Trophoblast cell (in vitro differentiated cells and primary cell): ENCODE measurements around the gene KMT5B.

ENCODE experiments used
- DNase-seq, 2 donors: peaks; one replicate each; pipeline ENCODE4 v3.0.0-alpha.2; 2016
- H2AFZ ChIP-seq: 2 replicates; pipeline ENCODE4 v1.6.1; 2013; ENCODE audit warnings: low read length, moderate library complexity, mild to moderate bottlenecking; ENCODE audit not compliant: insufficient read depth, poor library complexity
- H2AK5ac ChIP-seq: 2 replicates; pipeline ENCODE4 v1.6.1; 2013; ENCODE audit warnings: mild to moderate bottlenecking, low read length
- H2BK120ac ChIP-seq: 2 replicates; pipeline ENCODE4 v1.6.1; 2013; ENCODE audit warnings: low read length, mild to moderate bottlenecking, moderate library complexity; ENCODE audit not compliant: insufficient read depth, poor library complexity
- H2BK12ac ChIP-seq: 2 replicates; pipeline ENCODE4 v1.6.1; 2013; ENCODE audit warnings: mild to moderate bottlenecking, low read length, moderate library complexity
- H2BK5ac ChIP-seq: 2 replicates; pipeline ENCODE4 v1.6.1; 2013; ENCODE audit warnings: low read length, low read depth, moderate library complexity, mild to moderate bottlenecking; ENCODE audit not compliant: poor library complexity
- H3K14ac ChIP-seq: 2 replicates; pipeline ENCODE4 v1.6.1; 2013; ENCODE audit warnings: mild to moderate bottlenecking, low read length
- H3K18ac ChIP-seq: 2 replicates; pipeline ENCODE4 v1.6.1; 2013; ENCODE audit warnings: mild to moderate bottlenecking, low read length
- H3K23ac ChIP-seq: 2 replicates; pipeline ENCODE4 v1.6.1; 2013; ENCODE audit warnings: low read length
- H3K27ac ChIP-seq: 2 replicates; pipeline ENCODE4 v1.5.1; 2013; ENCODE audit warnings: low read depth, mild to moderate bottlenecking, inconsistent platforms, low read length, moderate library complexity
- H3K27me3 ChIP-seq: 2 replicates; pipeline ENCODE4 v1.6.1; 2013; ENCODE audit warnings: inconsistent platforms, mild to moderate bottlenecking, low read length, moderate library complexity; ENCODE audit not compliant: insufficient read depth
- H3K36me3 ChIP-seq, 2 experiments: 1 replicate in 1 of 2; 2 replicates in 1 of 2; pipeline ENCODE4 v1.6.1; 2013; ENCODE audit warnings: low read length in 2 of 2, mild to moderate bottlenecking in 2 of 2, moderate library complexity in 1 of 2; ENCODE audit not compliant: insufficient read depth in 2 of 2, control insufficient read depth in 1 of 2
- H3K4ac ChIP-seq: 2 replicates; pipeline ENCODE4 v1.6.1; 2013; ENCODE audit warnings: low read depth, mild to moderate bottlenecking, low read length, moderate library complexity
- H3K4me1 ChIP-seq, 2 experiments: 1 replicate in 1 of 2; 2 replicates in 1 of 2; pipeline ENCODE4 v1.6.1; 2013; ENCODE audit warnings: low read length in 2 of 2, mild to moderate bottlenecking in 2 of 2, moderate library complexity in 1 of 2; ENCODE audit not compliant: insufficient read depth in 2 of 2, control insufficient read depth in 1 of 2
- H3K4me2 ChIP-seq: 2 replicates; pipeline ENCODE4 v1.6.1; 2013; ENCODE audit warnings: inconsistent platforms, mild to moderate bottlenecking, low read length, moderate library complexity
- H3K4me3 ChIP-seq: 2 replicates; pipeline ENCODE4 v1.5.1; 2013; ENCODE audit warnings: mild to moderate bottlenecking, low read depth, low read length, inconsistent platforms
- H3K79me1 ChIP-seq: one replicate; pipeline ENCODE4 v1.6.1; 2013; ENCODE audit warnings: low read length
- H3K79me2 ChIP-seq: 2 replicates; pipeline ENCODE4 v1.6.1; 2013; ENCODE audit warnings: low read length, mild to moderate bottlenecking; ENCODE audit not compliant: control insufficient read depth, insufficient read depth, poor library complexity
- H3K9ac ChIP-seq: 2 replicates; pipeline ENCODE4 v1.6.1; 2013; ENCODE audit warnings: mild to moderate bottlenecking, low read length
- H3K9me3 ChIP-seq: 2 replicates; pipeline ENCODE4 v1.6.1; 2013; ENCODE audit warnings: low read depth, mild to moderate bottlenecking, control low read depth, inconsistent platforms, low read length; ENCODE audit not compliant: insufficient read depth
- H4K12ac ChIP-seq: 2 replicates; pipeline ENCODE4 v1.6.1; 2013; ENCODE audit warnings: low read depth, mild to moderate bottlenecking, low read length, moderate library complexity
- H4K8ac ChIP-seq: 2 replicates; pipeline ENCODE4 v1.6.1; 2013; ENCODE audit warnings: low read depth, mild to moderate bottlenecking, low read length, moderate library complexity
- H4K91ac ChIP-seq: one replicate; pipeline ENCODE4 v1.6.1; 2013; ENCODE audit warnings: low read depth, mild to moderate bottlenecking, low read length, moderate library complexity
- WGBS: extraction: QIAGEN DNeasy Blood & Tissue Kit; methylation state at CpG from one replicate; pipeline ENCODE4 v1.1.7; 2013; ENCODE audit warnings: missing lambda C conversion rate; ENCODE audit not compliant: insufficient read length, insufficient coverage; ENCODE audit errors: extremely low coverage; 5-methylcytosine and 5-hydroxymethylcytosine counted together

KMT5B gene

GRCh38 chr11:68148071-68148805 lies 64.9 kb downstream of the KMT5B start:
- Histone ChIP-seq H3K4me3 (no peak overlapping the region), H3K4me2 (no peak overlapping the region), H4K91ac (no peak overlapping the region), H2BK5ac (no peak overlapping the region), H3K18ac (no peak overlapping the region), H3K14ac (no peak overlapping the region), H3K23ac (no peak overlapping the region), H3K9me3 (no peaks in the 10 kb centered on the region), H3K27me3 (no peaks in the 10 kb centered on the region), H4K12ac (no peak overlapping the region), H2BK12ac (no peak overlapping the region), H2AK5ac (no peak overlapping the region), H3K79me1 (no peaks in the 10 kb centered on the region), H4K8ac (no peak overlapping the region), H3K36me3 (no peaks in the 10 kb centered on the region), H3K9ac (no peak overlapping the region), H3K79me2 (no peaks in the 10 kb centered on the region), H2AFZ (no peak overlapping the region), H3K4ac (no peak overlapping the region), H3K27ac (no peak overlapping the region), H2BK120ac (no peak overlapping the region), H3K4me1 (no peaks in the 10 kb centered on the region)
- no CpG with 5 or more reads among the region's 18 CpGs for WGBS
- DNase-seq, result no peak

DNA sequence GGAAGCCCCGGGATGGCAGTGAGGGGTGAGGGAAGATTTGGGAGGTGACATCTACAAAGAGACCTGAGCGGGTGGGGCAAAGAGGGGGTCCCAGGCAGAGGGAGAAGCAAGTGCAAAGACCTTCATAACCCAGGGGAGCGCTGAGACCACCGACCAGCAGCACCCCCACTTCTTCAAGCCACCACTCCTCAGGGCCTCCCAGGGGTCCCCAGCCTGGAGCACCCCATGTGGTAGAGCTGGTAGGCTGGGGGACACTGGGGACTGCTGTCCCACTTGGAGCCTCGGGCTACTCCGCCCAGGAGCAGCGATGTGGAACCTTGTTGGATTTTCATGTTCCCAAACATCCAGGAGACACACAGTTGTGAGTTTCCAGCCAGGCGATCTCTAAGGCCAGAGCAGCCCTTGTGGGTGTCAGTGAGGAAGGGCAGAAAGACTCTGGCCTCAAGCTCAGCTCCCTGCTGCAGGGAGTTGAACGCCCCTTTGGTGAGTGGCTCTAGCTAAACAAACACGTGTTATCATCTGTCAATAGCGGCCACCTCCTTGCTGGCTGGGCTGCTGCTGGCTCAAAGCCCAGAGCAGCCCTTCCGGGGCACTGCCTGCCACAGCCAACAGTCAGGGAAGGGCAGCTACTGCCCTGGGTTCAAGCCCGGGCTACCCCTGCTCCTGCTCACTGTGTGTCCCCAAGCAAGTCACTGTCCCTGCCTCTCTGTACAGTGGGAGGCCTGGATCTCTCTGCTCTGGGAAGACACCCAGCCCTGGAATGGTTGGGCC lies 66.2 kb downstream of the KMT5B start:
- H3K9me3 ChIP-seq, result no peaks in the 10 kb centered on the region
- H3K4me2 ChIP-seq, result no peak overlapping the region
- no peak overlapping the region for H3K14ac ChIP-seq
- H2AK5ac ChIP-seq, result no peak overlapping the region
- no peak overlapping the region for H3K9ac ChIP-seq
- no peak overlapping the region for H3K18ac ChIP-seq
- H3K4me3 ChIP-seq, result no peak overlapping the region
- H3K27me3 ChIP-seq, result no peaks in the 10 kb centered on the region
- no peak overlapping the region for H2AFZ ChIP-seq
- no peak overlapping the region for H4K12ac ChIP-seq
- H2BK5ac ChIP-seq, result no peak overlapping the region
- H3K23ac ChIP-seq, result no peak overlapping the region
- H3K79me1 ChIP-seq, result no peaks in the 10 kb centered on the region
- DNase-seq, result no peak
- WGBS, result no CpG with 5 or more reads among the region's 13 CpGs
- H3K36me3 ChIP-seq, result no peaks in the 10 kb centered on the region
- no peak overlapping the region for H3K4ac ChIP-seq
- peak overlapping the region; percentile 26 for H4K8ac ChIP-seq
- no peak overlapping the region for H2BK12ac ChIP-seq
- H2BK120ac ChIP-seq, result no peak overlapping the region
- H3K27ac ChIP-seq, result no peak overlapping the region
- H4K91ac ChIP-seq, result no peak overlapping the region
- no peaks in the 10 kb centered on the region for H3K79me2 ChIP-seq
- no peaks in the 10 kb centered on the region for H3K4me1 ChIP-seq

GRCh38 chr11:68146010-68146540 lies 67.0 kb downstream of the KMT5B start:
- Histone ChIP-seq H2BK5ac (no peak overlapping the region), H4K12ac (no peak overlapping the region), H3K9ac (no peak overlapping the region), H3K4me3 (no peak overlapping the region), H3K36me3 (no peaks in the 10 kb centered on the region), H2AFZ (no peak overlapping the region), H3K4ac (no peak overlapping the region), H3K14ac (no peak overlapping the region), H3K79me2 (no peaks in the 10 kb centered on the region), H3K9me3 (no peaks in the 10 kb centered on the region), H3K18ac (no peak overlapping the region), H4K91ac (no peak overlapping the region), H2AK5ac (no peak overlapping the region), H2BK12ac (no peak overlapping the region), H3K4me1 (no peaks in the 10 kb centered on the region), H2BK120ac (no peak overlapping the region), H3K79me1 (no peaks in the 10 kb centered on the region), H4K8ac (no peak overlapping the region), H3K23ac (no peak overlapping the region), H3K4me2 (no peak overlapping the region), H3K27me3 (no peaks in the 10 kb centered on the region), H3K27ac (no peak overlapping the region)
- WGBS, result no CpG with 5 or more reads among the region's 15 CpGs
- DNase-seq, result no peak

- no peaks in the 10 kb centered on the region for H3K36me3 ChIP-seq
- no peak overlapping the region for H3K4ac ChIP-seq
- H3K9me3 ChIP-seq, result no peaks in the 10 kb centered on the region
- H2BK5ac ChIP-seq, result no peak overlapping the region
- no peaks in the 10 kb centered on the region for H3K79me1 ChIP-seq
- no peak overlapping the region for H4K8ac ChIP-seq
- peak in 1 of 2 donors; percentile 30 for DNase-seq
- H3K23ac ChIP-seq, result no peak overlapping the region
- H3K9ac ChIP-seq, result no peak overlapping the region
- no peak overlapping the region for H2BK120ac ChIP-seq
- no peaks in the 10 kb centered on the region for H3K4me1 ChIP-seq
- H3K27me3 ChIP-seq, result no peaks in the 10 kb centered on the region
- no peak overlapping the region for H3K18ac ChIP-seq
- no peak overlapping the region for H4K91ac ChIP-seq
- no peak overlapping the region for H3K27ac ChIP-seq
- WGBS, result no CpG with 5 or more reads among the region's 14 CpGs
- H3K79me2 ChIP-seq, result no peaks in the 10 kb centered on the region
- H3K14ac ChIP-seq, result no peak overlapping the region
- H2AFZ ChIP-seq, result no peak overlapping the region
- H4K12ac ChIP-seq, result no peak overlapping the region
- H3K4me2 ChIP-seq, result no peak overlapping the region
- no peak overlapping the region for H2AK5ac ChIP-seq
- H3K4me3 ChIP-seq, result no peak overlapping the region
- H2BK12ac ChIP-seq, result no peak overlapping the region
These were observed 67.8 kb downstream of the KMT5B start for GRCh38 chr11:68145120-68145866.
